GM23338 (cell line): ENCODE data around the gene POLE4. TPM values are rescaled to one million over a fixed set of nuclear protein-coding genes. Genes with fewer than 3 reads are reported as not detected.

ENCODE experiments used
- ATAC-seq: fragments of 200-7000 bp; cut with Tn5 transposase; 3 replicates; pipeline ENCODE4 v1.9.1; 2020
- DNase-seq: peaks from one replicate; pipeline ENCODE4 v3.0.0-alpha.2; 2015; ENCODE audit warnings: low spot score
- H2AFZ ChIP-seq: fragments of 200-600 bp; sonication (generic); 2 replicates; pipeline ENCODE4 v1.8.0; 2016; ENCODE audit warnings: antibody characterized with exemption, mild to moderate bottlenecking, moderate library complexity
- H3F3A ChIP-seq: fragments of 200-600 bp; sonication (generic); replicated peaks from 2 replicates; pipeline ENCODE4 v1.8.0; 2017; ENCODE audit warnings: antibody characterized with exemption, mixed run types, low read depth
- H3K27ac ChIP-seq: fragments of 200-600 bp; sonication (generic); 2 replicates; pipeline ENCODE4 v1.6.1; 2016; ENCODE audit warnings: low read depth
- H3K27me3 ChIP-seq: fragments of 200-600 bp; sonication (generic); 2 replicates; pipeline ENCODE4 v1.8.0; 2016; ENCODE audit warnings: mild to moderate bottlenecking, mixed run types, moderate library complexity; ENCODE audit not compliant: insufficient read depth
- H3K36me3 ChIP-seq: fragments of 200-600 bp; sonication (generic); 2 replicates; pipeline ENCODE4 v1.8.0; 2016; ENCODE audit warnings: mild to moderate bottlenecking; ENCODE audit not compliant: insufficient read depth
- H3K4me1 ChIP-seq: fragments of 200-600 bp; sonication (generic); 2 replicates; pipeline ENCODE4 v1.8.0; 2016; ENCODE audit warnings: mild to moderate bottlenecking, moderate library complexity; ENCODE audit not compliant: insufficient read depth
- H3K4me2 ChIP-seq: fragments of 200-600 bp; sonication (generic); 2 replicates; pipeline ENCODE4 v1.7.1; 2017; ENCODE audit warnings: mixed run types
- H3K4me3 ChIP-seq: fragments of 200-600 bp; sonication (generic); 2 replicates; pipeline ENCODE4 v1.6.1; 2016; ENCODE audit warnings: mixed run types
- H3K79me2 ChIP-seq: fragments of 200-600 bp; sonication (generic); replicated peaks from 2 replicates; pipeline ENCODE4 v1.8.0; 2017; ENCODE audit warnings: mild to moderate bottlenecking; ENCODE audit not compliant: insufficient read depth
- H3K9me2 ChIP-seq: fragments of 200-600 bp; sonication (generic); 2 replicates; pipeline ENCODE4 v1.8.0; 2017; ENCODE audit not compliant: insufficient read depth
- H4K20me1 ChIP-seq: fragments of 200-600 bp; sonication (generic); replicated peaks from 2 replicates; pipeline ENCODE4 v1.8.0; 2017; ENCODE audit warnings: mild to moderate bottlenecking; ENCODE audit not compliant: insufficient read depth
- H3K27ac Mint-ChIP-seq: 2 replicates; pipeline ENCODE4 v1.8.0; 2020; ENCODE audit warnings: inconsistent platforms, mild to moderate bottlenecking, moderate library complexity, mixed read lengths
- H3K27me3 Mint-ChIP-seq: 3 replicates; pipeline ENCODE4 v1.8.0; 2022; ENCODE audit warnings: low read depth, mild to moderate bottlenecking, moderate library complexity, mixed read lengths, inconsistent platforms; ENCODE audit not compliant: insufficient read depth, poor library complexity
- H3K36me3 Mint-ChIP-seq: 3 replicates; pipeline ENCODE4 v1.8.0; 2021; ENCODE audit warnings: low read depth, mild to moderate bottlenecking, inconsistent platforms, moderate library complexity, mixed read lengths
- H3K4me1 Mint-ChIP-seq: 3 replicates; pipeline ENCODE4 v1.8.0; 2020; ENCODE audit warnings: mild to moderate bottlenecking, inconsistent platforms, mixed read lengths
- H3K4me3 Mint-ChIP-seq: 3 replicates; pipeline ENCODE4 v1.8.0; 2021; ENCODE audit warnings: moderate library complexity, mild to moderate bottlenecking, inconsistent platforms, mixed read lengths
- H3K9me3 Mint-ChIP-seq: 3 replicates; pipeline ENCODE4 v1.8.0; 2020; ENCODE audit warnings: moderate library complexity, mild to moderate bottlenecking, inconsistent platforms, mixed read lengths
- CREB1 ChIP-seq: fragments of 250-450 bp; sonication (Bioruptor Pico); IDR thresholded peaks from 2 replicates; pipeline ENCODE4 v1.5.0; 2020; ENCODE audit warnings: low read depth, mild to moderate bottlenecking, moderate library complexity
- EZH2 ChIP-seq: fragments of 200-600 bp; sonication (generic); IDR thresholded peaks from one replicate; pipeline ENCODE4 v1.8.0; 2017; ENCODE audit warnings: antibody characterized with exemption, mild to moderate bottlenecking, low read depth; ENCODE audit not compliant: unreplicated experiment
- EZH2phosphoT487 ChIP-seq: fragments of 200-600 bp; sonication (generic); IDR thresholded peaks from one replicate; pipeline ENCODE4 v1.8.1; 2018; ENCODE audit warnings: antibody characterized with exemption; ENCODE audit not compliant: unreplicated experiment
- JUNB ChIP-seq: IDR thresholded peaks from one replicate; pipeline ENCODE4 v1.6.1; 2016; ENCODE audit warnings: antibody characterized with exemption; ENCODE audit not compliant: unreplicated experiment
- NANOG ChIP-seq: IDR thresholded peaks from 2 replicates; pipeline ENCODE4 v1.6.1; 2016; ENCODE audit warnings: antibody characterized with exemption, borderline replicate concordance
- POLR2AphosphoS5 ChIP-seq: IDR thresholded peaks from 2 replicates; pipeline ENCODE4 v1.6.1; 2016; ENCODE audit warnings: antibody characterized with exemption, low read depth
- polyA plus RNA-seq: library from polyadenylated mRNA; unstranded; fragments of >200 nt; fragmentation: Nextera tagmentation; extraction: Ambion mirVana; gene quantifications from 2 replicates; pipeline ENCODE4 v1.2.1, GENCODE V29; 2016
- total RNA-seq: library from RNA; depleted of rRNA; stranded (reverse); fragments of >200 nt; shearing (Covaris generic); gene quantifications from 2 replicates; pipeline ENCODE4 v1.2.3, GENCODE V29; 2014
- TF ChIP-seq, protein P1 (sequence below), 2 experiments: fragments of 200-600 bp in 1 of 2; sonication (generic) in 1 of 2; conservative IDR thresholded peaks; 2 replicates each; pipeline versions ENCODE4 v1.5.1 to v1.6.1; 2016 to 2017; ENCODE audit warnings: antibody characterized with exemption in 2 of 2, low read depth in 2 of 2, mild to moderate bottlenecking in 2 of 2, moderate library complexity in 1 of 2
- TF ChIP-seq, protein P2 (sequence below): fragments of 250-450 bp; sonication (Bioruptor Pico); IDR thresholded peaks from 2 replicates; pipeline ENCODE4 v1.5.0; 2020; ENCODE audit warnings: mild to moderate bottlenecking, moderate library complexity

Gene POLE4
- total and polyA plus RNA-seq, 2 experiments from 2014 or later: 24.4 to 105 TPM

DNA sequence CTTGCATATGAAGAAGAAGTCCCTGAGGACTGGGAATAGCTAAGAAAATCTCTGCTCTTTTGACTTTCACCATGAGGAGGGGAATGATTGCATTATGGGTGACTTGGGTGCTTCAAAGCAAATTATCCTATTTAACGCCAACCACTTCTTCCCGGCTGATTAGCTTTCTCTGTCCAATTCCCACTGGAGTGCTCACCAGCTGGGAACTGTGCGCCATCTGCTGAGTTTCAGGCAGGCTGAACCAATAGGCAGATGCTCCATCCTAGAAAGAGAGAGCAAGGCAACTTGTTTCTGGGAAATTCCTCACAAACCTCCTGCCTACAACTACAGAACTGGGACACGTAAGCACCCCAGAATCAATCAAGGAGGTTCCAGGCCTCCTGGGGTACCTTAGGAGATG, 49.4 kb downstream of the POLE4 start:
- H3K4me1 ChIP-seq: no peaks in the 10 kb centered on the region
- no peak overlapping the region for H3K27ac ChIP-seq
- H3K27me3 Mint-ChIP-seq: peaks cover 3% of the 10 kb centered on the region
- no peak overlapping the region for H3K4me3 Mint-ChIP-seq
- TF ChIP-seq JUNB: no peak
- TF ChIP-seq, protein P1, sequence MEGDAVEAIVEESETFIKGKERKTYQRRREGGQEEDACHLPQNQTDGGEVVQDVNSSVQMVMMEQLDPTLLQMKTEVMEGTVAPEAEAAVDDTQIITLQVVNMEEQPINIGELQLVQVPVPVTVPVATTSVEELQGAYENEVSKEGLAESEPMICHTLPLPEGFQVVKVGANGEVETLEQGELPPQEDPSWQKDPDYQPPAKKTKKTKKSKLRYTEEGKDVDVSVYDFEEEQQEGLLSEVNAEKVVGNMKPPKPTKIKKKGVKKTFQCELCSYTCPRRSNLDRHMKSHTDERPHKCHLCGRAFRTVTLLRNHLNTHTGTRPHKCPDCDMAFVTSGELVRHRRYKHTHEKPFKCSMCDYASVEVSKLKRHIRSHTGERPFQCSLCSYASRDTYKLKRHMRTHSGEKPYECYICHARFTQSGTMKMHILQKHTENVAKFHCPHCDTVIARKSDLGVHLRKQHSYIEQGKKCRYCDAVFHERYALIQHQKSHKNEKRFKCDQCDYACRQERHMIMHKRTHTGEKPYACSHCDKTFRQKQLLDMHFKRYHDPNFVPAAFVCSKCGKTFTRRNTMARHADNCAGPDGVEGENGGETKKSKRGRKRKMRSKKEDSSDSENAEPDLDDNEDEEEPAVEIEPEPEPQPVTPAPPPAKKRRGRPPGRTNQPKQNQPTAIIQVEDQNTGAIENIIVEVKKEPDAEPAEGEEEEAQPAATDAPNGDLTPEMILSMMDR (conservative IDR thresholded peaks at IDR 0.05; ENCODE audit: low read depth in 2 of 2): peak in 1 of 2 experiments; percentile 27; a peak in 1 of 4 replicates
- no peak for ATAC-seq
- no peaks in the 10 kb centered on the region; the same call in 1 of the 2 replicates for H3K9me2 ChIP-seq
- no peaks in the 10 kb centered on the region for H3K27me3 ChIP-seq
- no peaks in the 10 kb centered on the region for H3K4me1 Mint-ChIP-seq
- no peak overlapping the region for H3K4me2 ChIP-seq
- H3K36me3 Mint-ChIP-seq: no peaks in the 10 kb centered on the region
- no peak for DNase-seq
- H3K79me2 ChIP-seq: no peaks in the 10 kb centered on the region
- H3F3A ChIP-seq: no peaks in the 10 kb centered on the region
- H2AFZ ChIP-seq: no peak overlapping the region
- no peaks in the 10 kb centered on the region for H3K36me3 ChIP-seq
- H3K27ac Mint-ChIP-seq: no peak overlapping the region
- H3K4me3 ChIP-seq: no peak overlapping the region
- H3K9me3 Mint-ChIP-seq: no peaks in the 10 kb centered on the region
- no peaks in the 10 kb centered on the region for H4K20me1 ChIP-seq

DNA sequence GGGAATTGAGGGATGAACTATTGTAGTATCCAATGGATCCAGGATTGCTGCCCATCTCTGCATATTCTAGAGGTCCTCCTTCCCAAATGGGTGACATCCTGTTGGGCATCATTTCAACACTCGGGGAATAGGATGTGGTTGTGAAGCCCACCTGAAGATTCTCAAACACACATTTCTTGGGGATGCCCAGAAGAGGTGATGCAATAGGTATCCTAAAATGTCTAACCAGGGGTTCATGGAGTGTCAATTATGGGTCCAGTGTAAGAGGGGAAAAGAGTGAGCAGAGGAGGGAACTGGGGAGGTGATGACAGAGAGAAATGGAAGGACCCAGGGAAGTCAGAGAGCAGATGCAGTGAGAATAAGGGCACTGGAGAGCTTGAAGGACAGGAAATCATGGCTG, 52.1 kb downstream of the POLE4 start:
- no peak overlapping the region for H3K27ac Mint-ChIP-seq
- no peak overlapping the region for H3K4me3 Mint-ChIP-seq
- Histone ChIP-seq H2AFZ (no peak overlapping the region), H4K20me1 (no peaks in the 10 kb centered on the region), H3K79me2 (no peaks in the 10 kb centered on the region), H3K4me3 (no peak overlapping the region), H3K9me2 (no peaks in the 10 kb centered on the region; the same call in 1 of the 2 replicates), H3K36me3 (no peaks in the 10 kb centered on the region), H3K4me1 (no peaks in the 10 kb centered on the region; the same call in 1 of the 2 replicates), H3F3A (no peaks in the 10 kb centered on the region), H3K4me2 (no peak overlapping the region), H3K27ac (no peak overlapping the region), H3K27me3 (no peaks in the 10 kb centered on the region)
- ATAC-seq: no peak
- no peaks in the 10 kb centered on the region for H3K36me3 Mint-ChIP-seq
- H3K27me3 Mint-ChIP-seq: peaks cover 3% of the 10 kb centered on the region
- no peak for DNase-seq
- H3K4me1 Mint-ChIP-seq: peaks cover 5% of the 10 kb centered on the region
- H3K9me3 Mint-ChIP-seq: no peaks in the 10 kb centered on the region; the same call in 2 of the 3 replicates
- TF ChIP-seq EZH2phosphoT487 (no peak), NANOG (no peak), CREB1 (CRISPR knock-in tag) (no peak), EZH2 (no peak), POLR2AphosphoS5 (no peak), JUNB (no peak)
- TF ChIP-seq, protein P2, sequence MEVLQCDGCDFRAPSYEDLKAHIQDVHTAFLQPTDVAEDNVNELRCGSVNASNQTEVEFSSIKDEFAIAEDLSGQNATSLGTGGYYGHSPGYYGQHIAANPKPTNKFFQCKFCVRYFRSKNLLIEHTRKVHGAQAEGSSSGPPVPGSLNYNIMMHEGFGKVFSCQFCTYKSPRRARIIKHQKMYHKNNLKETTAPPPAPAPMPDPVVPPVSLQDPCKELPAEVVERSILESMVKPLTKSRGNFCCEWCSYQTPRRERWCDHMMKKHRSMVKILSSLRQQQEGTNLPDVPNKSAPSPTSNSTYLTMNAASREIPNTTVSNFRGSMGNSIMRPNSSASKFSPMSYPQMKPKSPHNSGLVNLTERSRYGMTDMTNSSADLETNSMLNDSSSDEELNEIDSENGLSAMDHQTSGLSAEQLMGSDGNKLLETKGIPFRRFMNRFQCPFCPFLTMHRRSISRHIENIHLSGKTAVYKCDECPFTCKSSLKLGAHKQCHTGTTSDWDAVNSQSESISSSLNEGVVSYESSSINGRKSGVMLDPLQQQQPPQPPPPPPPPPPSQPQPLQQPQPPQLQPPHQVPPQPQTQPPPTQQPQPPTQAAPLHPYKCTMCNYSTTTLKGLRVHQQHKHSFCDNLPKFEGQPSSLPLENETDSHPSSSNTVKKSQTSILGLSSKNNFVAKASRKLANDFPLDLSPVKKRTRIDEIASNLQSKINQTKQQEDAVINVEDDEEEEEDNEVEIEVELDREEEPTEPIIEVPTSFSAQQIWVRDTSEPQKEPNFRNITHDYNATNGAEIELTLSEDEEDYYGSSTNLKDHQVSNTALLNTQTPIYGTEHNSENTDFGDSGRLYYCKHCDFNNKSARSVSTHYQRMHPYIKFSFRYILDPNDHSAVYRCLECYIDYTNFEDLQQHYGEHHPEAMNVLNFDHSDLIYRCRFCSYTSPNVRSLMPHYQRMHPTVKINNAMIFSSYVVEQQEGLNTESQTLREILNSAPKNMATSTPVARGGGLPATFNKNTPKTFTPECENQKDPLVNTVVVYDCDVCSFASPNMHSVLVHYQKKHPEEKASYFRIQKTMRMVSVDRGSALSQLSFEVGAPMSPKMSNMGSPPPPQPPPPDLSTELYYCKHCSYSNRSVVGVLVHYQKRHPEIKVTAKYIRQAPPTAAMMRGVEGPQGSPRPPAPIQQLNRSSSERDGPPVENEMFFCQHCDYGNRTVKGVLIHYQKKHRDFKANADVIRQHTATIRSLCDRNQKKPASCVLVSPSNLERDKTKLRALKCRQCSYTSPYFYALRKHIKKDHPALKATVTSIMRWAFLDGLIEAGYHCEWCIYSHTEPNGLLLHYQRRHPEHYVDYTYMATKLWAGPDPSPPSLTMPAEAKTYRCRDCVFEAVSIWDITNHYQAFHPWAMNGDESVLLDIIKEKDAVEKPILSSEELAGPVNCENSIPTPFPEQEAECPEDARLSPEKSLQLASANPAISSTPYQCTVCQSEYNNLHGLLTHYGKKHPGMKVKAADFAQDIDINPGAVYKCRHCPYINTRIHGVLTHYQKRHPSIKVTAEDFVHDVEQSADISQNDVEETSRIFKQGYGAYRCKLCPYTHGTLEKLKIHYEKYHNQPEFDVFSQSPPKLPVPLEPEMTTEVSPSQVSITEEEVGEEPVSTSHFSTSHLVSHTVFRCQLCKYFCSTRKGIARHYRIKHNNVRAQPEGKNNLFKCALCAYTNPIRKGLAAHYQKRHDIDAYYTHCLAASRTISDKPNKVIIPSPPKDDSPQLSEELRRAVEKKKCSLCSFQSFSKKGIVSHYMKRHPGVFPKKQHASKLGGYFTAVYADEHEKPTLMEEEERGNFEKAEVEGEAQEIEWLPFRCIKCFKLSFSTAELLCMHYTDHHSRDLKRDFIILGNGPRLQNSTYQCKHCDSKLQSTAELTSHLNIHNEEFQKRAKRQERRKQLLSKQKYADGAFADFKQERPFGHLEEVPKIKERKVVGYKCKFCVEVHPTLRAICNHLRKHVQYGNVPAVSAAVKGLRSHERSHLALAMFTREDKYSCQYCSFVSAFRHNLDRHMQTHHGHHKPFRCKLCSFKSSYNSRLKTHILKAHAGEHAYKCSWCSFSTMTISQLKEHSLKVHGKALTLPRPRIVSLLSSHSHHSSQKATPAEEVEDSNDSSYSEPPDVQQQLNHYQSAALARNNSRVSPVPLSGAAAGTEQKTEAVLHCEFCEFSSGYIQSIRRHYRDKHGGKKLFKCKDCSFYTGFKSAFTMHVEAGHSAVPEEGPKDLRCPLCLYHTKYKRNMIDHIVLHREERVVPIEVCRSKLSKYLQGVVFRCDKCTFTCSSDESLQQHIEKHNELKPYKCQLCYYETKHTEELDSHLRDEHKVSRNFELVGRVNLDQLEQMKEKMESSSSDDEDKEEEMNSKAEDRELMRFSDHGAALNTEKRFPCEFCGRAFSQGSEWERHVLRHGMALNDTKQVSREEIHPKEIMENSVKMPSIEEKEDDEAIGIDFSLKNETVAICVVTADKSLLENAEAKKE (CRISPR knock-in tag): no peak
- TF ChIP-seq, protein P1 (conservative IDR thresholded peaks at IDR 0.05; ENCODE audit: low read depth in 2 of 2): no peak
